ENCODE results near the gene SDHC. TPM values are rescaled to one million over a fixed set of nuclear protein-coding genes. Genes with fewer than 3 reads are reported as not detected.

The SDHC gene
- total RNA-seq, 1 experiment from 2014 or later: 192 TPM

DNA sequence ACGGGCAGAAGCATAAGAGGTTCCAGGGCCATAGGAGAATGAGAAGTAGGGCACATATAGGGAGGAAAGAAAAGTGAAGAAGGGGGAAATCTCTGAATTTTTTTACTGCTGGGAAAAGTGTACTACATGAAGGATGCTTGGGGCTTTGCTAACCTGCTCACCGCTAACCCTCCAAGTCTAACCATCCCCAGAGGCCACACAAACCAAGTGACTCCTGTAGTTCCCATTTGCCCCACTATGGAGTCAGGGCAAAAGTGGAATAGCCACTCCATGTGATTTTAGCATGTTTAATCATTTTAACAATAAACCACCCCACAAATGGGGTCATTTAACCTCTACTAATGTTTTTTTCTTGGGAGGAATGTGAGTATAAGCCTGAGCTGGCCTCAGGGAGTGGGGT is 29.1 kb upstream of the SDHC start:
- DNase-seq (ENCODE audit: low read depth, low spot score) (no peak), ATAC-seq (no peak)
- Histone ChIP-seq H3K9ac (ENCODE audit: low read length) (no peak overlapping the region), H3K4me1 (ENCODE audit: control insufficient read depth in 1 of 2, insufficient read depth in 2 of 2, low read length in 2 of 2) (no peaks in the 10 kb centered on the region), H3K9me2 (ENCODE audit: insufficient read depth) (no peaks in the 10 kb centered on the region), H3K4me3 (replicated peaks in 1 of 2; ENCODE audit: low read depth in 1 of 2, low read length in 2 of 2) (no peak overlapping the region), H3K36me3 (ENCODE audit: control insufficient read depth in 1 of 2, insufficient read depth in 2 of 2, low read length in 2 of 2) (no peaks in the 10 kb centered on the region), H3K27ac (ENCODE audit: low read depth, low read length) (no peak overlapping the region), H2AFZ (ENCODE audit: low read depth, low read length, poor library complexity, severe bottlenecking) (no peak overlapping the region), H3K27me3 (ENCODE audit: insufficient read depth, low read length) (peaks cover 20% of the 10 kb centered on the region; the same call in 1 of the 2 replicates), H4K20me1 (ENCODE audit: insufficient read depth) (no peaks in the 10 kb centered on the region), H3K79me2 (ENCODE audit: insufficient read depth, low read length) (no peaks in the 10 kb centered on the region), H3K9me3 (ENCODE audit: control insufficient read depth in 1 of 2, insufficient read depth in 1 of 2, low read depth in 1 of 2, low read length in 2 of 2) (no peaks in the 10 kb centered on the region), H3K4me2 (ENCODE audit: low read length) (no peak overlapping the region)
- RAD21 ChIA-PET (ENCODE audit: low non-redundant PET in 1 of 2, low total read pairs in 2 of 2, uncharacterized antibody in 2 of 2, unreplicated experiment in 2 of 2): no interaction called here
- intact Hi-C loops (cut with micrococcal nuclease): no loop called here
- no peak for TF ChIP-seq JUND (IDR thresholded peaks at IDR 0.05)
- TF ChIP-seq CEBPB (IDR thresholded peaks at IDR 0.05; ENCODE audit: low read depth): no peak
- TF ChIP-seq, protein P1, sequence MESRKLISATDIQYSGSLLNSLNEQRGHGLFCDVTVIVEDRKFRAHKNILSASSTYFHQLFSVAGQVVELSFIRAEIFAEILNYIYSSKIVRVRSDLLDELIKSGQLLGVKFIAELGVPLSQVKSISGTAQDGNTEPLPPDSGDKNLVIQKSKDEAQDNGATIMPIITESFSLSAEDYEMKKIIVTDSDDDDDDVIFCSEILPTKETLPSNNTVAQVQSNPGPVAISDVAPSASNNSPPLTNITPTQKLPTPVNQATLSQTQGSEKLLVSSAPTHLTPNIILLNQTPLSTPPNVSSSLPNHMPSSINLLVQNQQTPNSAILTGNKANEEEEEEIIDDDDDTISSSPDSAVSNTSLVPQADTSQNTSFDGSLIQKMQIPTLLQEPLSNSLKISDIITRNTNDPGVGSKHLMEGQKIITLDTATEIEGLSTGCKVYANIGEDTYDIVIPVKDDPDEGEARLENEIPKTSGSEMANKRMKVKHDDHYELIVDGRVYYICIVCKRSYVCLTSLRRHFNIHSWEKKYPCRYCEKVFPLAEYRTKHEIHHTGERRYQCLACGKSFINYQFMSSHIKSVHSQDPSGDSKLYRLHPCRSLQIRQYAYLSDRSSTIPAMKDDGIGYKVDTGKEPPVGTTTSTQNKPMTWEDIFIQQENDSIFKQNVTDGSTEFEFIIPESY (IDR thresholded peaks at IDR 0.05; ENCODE audit: extremely low read depth, insufficient replicate concordance, low read length): no peak
- no peak for TF ChIP-seq ZNF274 (IDR thresholded peaks at IDR 0.05; ENCODE audit: low read depth, low read length)
- TF ChIP-seq SP1 (IDR thresholded peaks at IDR 0.05; ENCODE audit: low read depth): no peak
- TF ChIP-seq EGR1 (IDR thresholded peaks at IDR 0.05; ENCODE audit: low read depth): no peak
- TF ChIP-seq RAD21 (IDR thresholded peaks at IDR 0.05; ENCODE audit: low read depth): no peak
- no peak for TF ChIP-seq SRF (IDR thresholded peaks at IDR 0.05; ENCODE audit: low read depth)
- TF ChIP-seq FOSL1 (IDR thresholded peaks at IDR 0.05; ENCODE audit: low read depth): no peak
- no peak for TF ChIP-seq POLR2AphosphoS5 (IDR thresholded peaks at IDR 0.05; ENCODE audit: low read depth, low read length)
- no peak for TF ChIP-seq POLR2A (IDR thresholded peaks at IDR 0.05; ENCODE audit: borderline replicate concordance, extremely low read depth, insufficient read depth, insufficient read length)
- POLR2A ChIA-PET: no interaction called here
- CTCF ChIA-PET: no interaction called here
- no TSS peak for BruUV-seq (replicated peaks)

DNA sequence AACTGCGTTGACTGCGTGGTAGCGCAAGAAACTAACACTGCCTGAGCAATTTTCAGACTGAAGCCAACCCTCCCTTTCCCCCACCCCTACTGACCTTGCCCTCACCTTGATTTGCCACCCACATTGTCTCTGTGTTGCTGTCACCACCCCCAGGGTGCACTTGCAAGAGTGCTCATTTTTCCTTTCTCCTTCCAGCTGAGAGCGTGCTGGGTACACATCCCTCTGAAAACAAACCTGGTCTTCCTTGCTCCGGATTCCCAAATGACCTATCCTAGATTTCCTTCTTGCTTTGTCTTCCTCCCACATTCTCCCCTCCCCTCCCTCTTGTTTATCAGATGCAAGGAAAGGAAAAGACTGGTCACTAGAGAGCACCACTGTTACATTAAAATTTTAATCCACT is 28.7 kb upstream of the SDHC start:
- ATAC-seq: no peak
- no peak for DNase-seq (ENCODE audit: low read depth, low spot score)
- Histone ChIP-seq H3K9ac (ENCODE audit: low read length) (no peak overlapping the region), H3K27ac (ENCODE audit: low read depth, low read length) (no peak overlapping the region), H3K4me2 (ENCODE audit: low read length) (no peak overlapping the region), H4K20me1 (ENCODE audit: insufficient read depth) (no peaks in the 10 kb centered on the region), H3K79me2 (ENCODE audit: insufficient read depth, low read length) (no peaks in the 10 kb centered on the region), H2AFZ (ENCODE audit: low read depth, low read length, poor library complexity, severe bottlenecking) (no peak overlapping the region), H3K9me2 (ENCODE audit: insufficient read depth) (no peaks in the 10 kb centered on the region), H3K4me3 (replicated peaks in 1 of 2; ENCODE audit: low read depth in 1 of 2, low read length in 2 of 2) (no peak overlapping the region), H3K36me3 (ENCODE audit: control insufficient read depth in 1 of 2, insufficient read depth in 2 of 2, low read length in 2 of 2) (no peaks in the 10 kb centered on the region), H3K27me3 (ENCODE audit: insufficient read depth, low read length) (peaks cover 20% of the 10 kb centered on the region; the same call in 1 of the 2 replicates), H3K4me1 (ENCODE audit: control insufficient read depth in 1 of 2, insufficient read depth in 2 of 2, low read length in 2 of 2) (no peaks in the 10 kb centered on the region), H3K9me3 (ENCODE audit: control insufficient read depth in 1 of 2, insufficient read depth in 1 of 2, low read depth in 1 of 2, low read length in 2 of 2) (no peaks in the 10 kb centered on the region)
- RAD21 ChIA-PET (ENCODE audit: low non-redundant PET in 1 of 2, low total read pairs in 2 of 2, uncharacterized antibody in 2 of 2, unreplicated experiment in 2 of 2): no interaction called here
- intact Hi-C loops (cut with micrococcal nuclease): no loop called here
- BruUV-seq (replicated peaks): no TSS peak
- POLR2A ChIA-PET: no interaction called here
- CTCF ChIA-PET: no interaction called here
- TF ChIP-seq ZFX (IDR thresholded peaks at IDR 0.05) (no peak), EZH2 (IDR thresholded peaks at IDR 0.05) (no peak)
- TF ChIP-seq, protein P2, sequence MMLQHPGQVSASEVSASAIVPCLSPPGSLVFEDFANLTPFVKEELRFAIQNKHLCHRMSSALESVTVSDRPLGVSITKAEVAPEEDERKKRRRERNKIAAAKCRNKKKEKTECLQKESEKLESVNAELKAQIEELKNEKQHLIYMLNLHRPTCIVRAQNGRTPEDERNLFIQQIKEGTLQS (IDR thresholded peaks at IDR 0.05): no peak

Data from HCT116 (cell line).